Mesenchymal stem cell (in vitro differentiated cells and primary cell): ENCODE measurements around the gene ZMYND12.

ENCODE experiments used
- DNase-seq: peaks from one replicate; pipeline ENCODE4 v3.0.0-alpha.2; 2013
- H2AFZ ChIP-seq: one replicate; pipeline ENCODE4 v1.6.1; 2013; ENCODE audit warnings: low read depth, mild to moderate bottlenecking, control low read depth, inconsistent platforms, low read length, moderate library complexity
- H2AK5ac ChIP-seq: 2 replicates; pipeline ENCODE4 v1.6.1; 2013; ENCODE audit warnings: low read length, moderate library complexity, mild to moderate bottlenecking, inconsistent platforms; ENCODE audit not compliant: severe bottlenecking
- H2BK120ac ChIP-seq: one replicate; pipeline ENCODE4 v1.6.1; 2013; ENCODE audit warnings: low read depth, mild to moderate bottlenecking, inconsistent platforms, low read length, moderate library complexity
- H2BK12ac ChIP-seq, 2 experiments: one replicate each; pipeline ENCODE4 v1.6.1; 2013; ENCODE audit warnings: inconsistent platforms in 2 of 2, low read length in 2 of 2, mild to moderate bottlenecking in 2 of 2, moderate library complexity in 2 of 2, control low read depth in 1 of 2
- H2BK15ac ChIP-seq: one replicate; pipeline ENCODE4 v1.6.1; 2013; ENCODE audit warnings: mild to moderate bottlenecking, low read depth, inconsistent platforms; ENCODE audit not compliant: poor library complexity, severe bottlenecking
- H2BK5ac ChIP-seq: 2 replicates; pipeline ENCODE4 v1.6.1; 2013; ENCODE audit warnings: low read depth, mild to moderate bottlenecking, low read length, control low read depth, inconsistent platforms; ENCODE audit not compliant: poor library complexity, severe bottlenecking
- H3K14ac ChIP-seq, 2 experiments: one replicate each; pipeline ENCODE4 v1.6.1; 2013; ENCODE audit warnings: inconsistent platforms in 2 of 2, low read length in 2 of 2, control low read depth in 1 of 2, mild to moderate bottlenecking in 1 of 2, moderate library complexity in 1 of 2
- H3K18ac ChIP-seq, 2 experiments: one replicate each; pipeline ENCODE4 v1.6.1; 2013; ENCODE audit warnings: inconsistent platforms in 2 of 2, low read length in 2 of 2, control low read depth in 1 of 2, low read depth in 1 of 2, mild to moderate bottlenecking in 1 of 2
- H3K23ac ChIP-seq, 2 experiments: one replicate each; pipeline ENCODE4 v1.6.1; 2013; ENCODE audit warnings: inconsistent platforms in 2 of 2, low read length in 2 of 2, mild to moderate bottlenecking in 2 of 2, moderate library complexity in 2 of 2, control low read depth in 1 of 2
- H3K27ac ChIP-seq: 2 replicates; pipeline ENCODE4 v1.5.1; 2013; ENCODE audit warnings: mild to moderate bottlenecking, moderate library complexity, low read length, control low read depth, inconsistent platforms; ENCODE audit not compliant: poor library complexity, severe bottlenecking
- H3K27me3 ChIP-seq, 2 experiments: 2 replicates each; pipeline versions ENCODE4 v1.6.1 to v1.7.0; 2013; ENCODE audit warnings: low read length in 2 of 2, mild to moderate bottlenecking in 2 of 2, moderate library complexity in 2 of 2, control low read depth in 1 of 2, inconsistent platforms in 1 of 2; ENCODE audit not compliant: control insufficient read depth in 1 of 2, insufficient read depth in 1 of 2
- H3K36me3 ChIP-seq, 2 experiments: 2 replicates each; pipeline versions ENCODE4 v1.6.1 to v1.7.0; 2013; ENCODE audit warnings: low read length in 2 of 2, control low read depth in 1 of 2, inconsistent platforms in 1 of 2, low read depth in 1 of 2, mild to moderate bottlenecking in 1 of 2; ENCODE audit not compliant: insufficient read depth in 2 of 2, control insufficient read depth in 1 of 2
- H3K4ac ChIP-seq, 2 experiments: one replicate each; pipeline ENCODE4 v1.6.1; 2013; ENCODE audit warnings: inconsistent platforms in 2 of 2, low read length in 2 of 2, mild to moderate bottlenecking in 2 of 2, moderate library complexity in 2 of 2, control low read depth in 1 of 2, low read depth in 1 of 2
- H3K4me1 ChIP-seq: 2 replicates; pipeline ENCODE4 v1.6.1; 2013; ENCODE audit warnings: low read depth, low read length, control low read depth; ENCODE audit not compliant: control insufficient read depth, insufficient read depth
- H3K4me2 ChIP-seq: 2 replicates; pipeline ENCODE4 v1.6.1; 2013; ENCODE audit warnings: low read length, mild to moderate bottlenecking, inconsistent platforms; ENCODE audit not compliant: poor library complexity, severe bottlenecking
- H3K4me3 ChIP-seq, 2 experiments: 2 replicates each; pipeline versions ENCODE4 v1.5.1 to v1.7.0; 2013; ENCODE audit warnings: low read length in 2 of 2, mild to moderate bottlenecking in 2 of 2, control low read depth in 1 of 2, low read depth in 1 of 2; ENCODE audit not compliant: insufficient read depth in 1 of 2
- H3K79me1 ChIP-seq: replicated peaks from 2 replicates; pipeline ENCODE4 v1.6.1; 2013; ENCODE audit warnings: mild to moderate bottlenecking, control low read depth, low read length, inconsistent platforms; ENCODE audit not compliant: poor library complexity, severe bottlenecking
- H3K9ac ChIP-seq: 2 replicates; pipeline ENCODE4 v1.7.0; 2013; ENCODE audit warnings: mild to moderate bottlenecking, low read length, moderate library complexity
- H3K9me3 ChIP-seq: 2 replicates; pipeline ENCODE4 v1.7.0; 2013; ENCODE audit warnings: mild to moderate bottlenecking, low read length; ENCODE audit not compliant: control insufficient read depth
- H4K8ac ChIP-seq: one replicate; pipeline ENCODE4 v1.6.1; 2013; ENCODE audit warnings: inconsistent platforms, mild to moderate bottlenecking, low read length, moderate library complexity
- H4K91ac ChIP-seq: one replicate; pipeline ENCODE4 v1.6.1; 2013; ENCODE audit warnings: mild to moderate bottlenecking, low read length, inconsistent platforms
- WGBS: methylation state at CpG from one replicate; pipeline ENCODE4 v1.1.7; 2013; ENCODE audit warnings: mixed read lengths; 5-methylcytosine and 5-hydroxymethylcytosine counted together

The ZMYND12 gene

GRCh38 chr1:42469727-42470126 lies 13.9 kb upstream of the ZMYND12 start:
- Histone ChIP-seq H4K8ac (no peak overlapping the region), H3K18ac (no peak overlapping the region), H3K4me3 (no peak overlapping the region), H3K27me3 (no peaks in the 10 kb centered on the region), H3K4ac (no peak overlapping the region), H2AFZ (no peak overlapping the region), H2BK12ac (no peak overlapping the region), H3K79me1 (peaks cover 2% of the 10 kb centered on the region), H2AK5ac (no peak overlapping the region), H2BK120ac (no peak overlapping the region), H3K9ac (no peak overlapping the region), H3K9me3 (no peaks in the 10 kb centered on the region), H2BK15ac (no peak overlapping the region), H2BK5ac (no peak overlapping the region), H3K27ac (no peak overlapping the region), H3K14ac (no peak overlapping the region), H4K91ac (no peak overlapping the region), H3K4me1 (no peaks in the 10 kb centered on the region), H3K36me3 (no peaks in the 10 kb centered on the region), H3K4me2 (no peak overlapping the region), H3K23ac (no peak overlapping the region)
- DNase-seq: no peak
- 93% methylated on average over 2 of the region's 2 CpGs for WGBS

GRCh38 chr1:42466030-42466429 lies 10.2 kb upstream of the ZMYND12 start:
- no peak overlapping the region for H2BK15ac ChIP-seq
- H3K79me1 ChIP-seq: peaks cover 2% of the 10 kb centered on the region
- no peaks in the 10 kb centered on the region for H3K9me3 ChIP-seq
- no peak overlapping the region for H3K9ac ChIP-seq
- H3K4me2 ChIP-seq: no peak overlapping the region
- H2BK5ac ChIP-seq: no peak overlapping the region
- H3K14ac ChIP-seq: no peak overlapping the region
- no peak overlapping the region for H2BK12ac ChIP-seq
- no peak overlapping the region for H3K23ac ChIP-seq
- H3K4me3 ChIP-seq: no peak overlapping the region
- H3K27me3 ChIP-seq: no peaks in the 10 kb centered on the region
- peaks cover 2% of the 10 kb centered on the region for H3K4me1 ChIP-seq
- 86% methylated on average over 2 of the region's 2 CpGs for WGBS
- no peak overlapping the region for H2AFZ ChIP-seq
- no peak overlapping the region for H2BK120ac ChIP-seq
- H2AK5ac ChIP-seq: no peak overlapping the region
- no peak for DNase-seq
- H3K36me3 ChIP-seq: peaks cover 0 to 3% of the 10 kb centered on the region in 2 experiments
- no peak overlapping the region for H4K8ac ChIP-seq
- H3K4ac ChIP-seq: no peak overlapping the region
- H3K18ac ChIP-seq: no peak overlapping the region
- H3K27ac ChIP-seq: no peak overlapping the region
- no peak overlapping the region for H4K91ac ChIP-seq

GRCh38 chr1:42463921-42464320 lies 8.1 kb upstream of the ZMYND12 start:
- Histone ChIP-seq H3K4me2 (peak overlapping the region; percentile 90), H2AFZ (no peak overlapping the region), H3K79me1 (peaks cover 2% of the 10 kb centered on the region), H3K9ac (peak overlapping the region; percentile 93), H3K36me3 (peaks cover 0 to 24% of the 10 kb centered on the region in 2 experiments), H3K27me3 (no peaks in the 10 kb centered on the region), H2BK15ac (no peak overlapping the region), H2BK12ac (no peak overlapping the region), H3K14ac (no peak overlapping the region), H2AK5ac (no peak overlapping the region), H3K9me3 (no peaks in the 10 kb centered on the region), H3K18ac (no peak overlapping the region), H4K8ac (no peak overlapping the region), H4K91ac (no peak overlapping the region), H2BK5ac (no peak overlapping the region), H2BK120ac (no peak overlapping the region), H3K27ac (no peak overlapping the region), H3K4me1 (peaks cover 2% of the 10 kb centered on the region), H3K4ac (no peak overlapping the region), H3K23ac (no peak overlapping the region), H3K4me3 (peak overlapping the region in 1 of 2 experiments; percentile 90)
- peak; percentile 31 for DNase-seq
- 91% methylated on average over 3 of the region's 3 CpGs for WGBS

- no peak within 1 kb of the TSS for H3K23ac ChIP-seq
- no peak within 1 kb of the TSS for H2BK5ac ChIP-seq
- DNase-seq: peak; percentile 99
- H3K27ac ChIP-seq: peak within 1 kb of the TSS; percentile 22
- no peaks in the 10 kb centered on the region for H3K9me3 ChIP-seq
- H2BK15ac ChIP-seq: no peak within 1 kb of the TSS
- WGBS: 4% methylated on average over 59 of the region's 59 CpGs
- H3K36me3 ChIP-seq: peaks cover 0 to 33% of the 10 kb centered on the region in 2 experiments
- peak within 1 kb of the TSS; percentile 74 for H2AFZ ChIP-seq
- no peak within 1 kb of the TSS for H4K91ac ChIP-seq
- no peak within 1 kb of the TSS for H2BK120ac ChIP-seq
- peaks cover under 1% of the 10 kb centered on the region for H3K79me1 ChIP-seq
- no peak within 1 kb of the TSS for H3K14ac ChIP-seq
- peak within 1 kb of the TSS; percentile 66 for H4K8ac ChIP-seq
- no peak within 1 kb of the TSS for H2AK5ac ChIP-seq
- H3K18ac ChIP-seq: no peak within 1 kb of the TSS
- H2BK12ac ChIP-seq: no peak within 1 kb of the TSS
- no peak within 1 kb of the TSS for H3K4ac ChIP-seq
- peaks cover 2% of the 10 kb centered on the region for H3K4me1 ChIP-seq
- peak within 1 kb of the TSS; percentile 93 for H3K9ac ChIP-seq
- H3K4me2 ChIP-seq: peak within 1 kb of the TSS; percentile 90
- peak within 1 kb of the TSS; percentile 73 to 90 for H3K4me3 ChIP-seq
- H3K27me3 ChIP-seq: no peaks in the 10 kb centered on the region
Measured at GRCh38 chr1:42462828-42463763, 7.3 kb upstream of the ZMYND12 start, which contains the start of gene CCDC30. Gene CCDC30, plus strand, starts transcription at chr1:42463286. Its CDS starts 17,266 bp downstream, at chr1:42480552.
